GM21576 (cell line): ENCODE data around the gene KMT2E.
A peak's percentile ranks its signal among the peaks of the same experiment; 100 is the strongest.
"Not testable (repeated sequence)": the region's sequence is repeated elsewhere in the genome, so short reads cannot be mapped to it uniquely, and the experiment has no call there.

ENCODE experiments used
- ATAC-seq: cut with Tn5 transposase; IDR thresholded peaks from one replicate; pipeline ENCODE4 v1.9.1; 2021; ENCODE audit warnings: mild to moderate bottlenecking, moderate library complexity; ENCODE audit not compliant: unreplicated experiment

Gene KMT2E

GRCh38 chr7:105013816-105014692, at the start of gene KMT2E:
Gene KMT2E (plus strand): TSS chr7:105014205. CDS start chr7:105040953, 26,748 bp downstream.
- ATAC-seq, result peak; percentile 23

- ATAC-seq, result no peak
Measured at GRCh38 chr7:104964626-104965236, 49.3 kb upstream of the KMT2E start.

- ATAC-seq, result no peak
Measured at GRCh38 chr7:104966022-104966421, 48.0 kb upstream of the KMT2E start.

- no peak for ATAC-seq
Measured at GRCh38 chr7:104967088-104967487, 46.9 kb upstream of the KMT2E start.

- ATAC-seq, result no peak
Measured at GRCh38 chr7:104967595-104967994, 46.4 kb upstream of the KMT2E start.

GRCh38 chr7:104968648-104969047, 45.4 kb upstream of the KMT2E start:
- ATAC-seq, result no peak

GRCh38 chr7:104969183-104969582, 44.8 kb upstream of the KMT2E start:
- no peak for ATAC-seq

- no peak for ATAC-seq
Measured at GRCh38 chr7:104971290-104972071, 42.5 kb upstream of the KMT2E start.

GRCh38 chr7:104972500-104972899, 41.5 kb upstream of the KMT2E start:
- ATAC-seq, result no peak

- no peak for ATAC-seq
Measured at GRCh38 chr7:104973227-104973626, 40.8 kb upstream of the KMT2E start.

- ATAC-seq, result no peak
Measured at GRCh38 chr7:104973909-104974415, 40.0 kb upstream of the KMT2E start.

- ATAC-seq, result not testable (repeated sequence)
Measured at GRCh38 chr7:104975553-104975952, 38.5 kb upstream of the KMT2E start.

- no peak for ATAC-seq
Measured at GRCh38 chr7:104976966-104977636, 36.9 kb upstream of the KMT2E start.

GRCh38 chr7:104978460-104978859, 35.5 kb upstream of the KMT2E start:
- no peak for ATAC-seq

GRCh38 chr7:104979167-104979841, 34.7 kb upstream of the KMT2E start:
- no peak for ATAC-seq

GRCh38 chr7:104980440-104980839, 33.6 kb upstream of the KMT2E start:
- no peak for ATAC-seq

- ATAC-seq, result no peak
Measured at GRCh38 chr7:104980841-104981671, 32.9 kb upstream of the KMT2E start.

- no peak for ATAC-seq
Measured at GRCh38 chr7:104981672-104982037, 32.4 kb upstream of the KMT2E start.

GRCh38 chr7:104982308-104983075, 31.5 kb upstream of the KMT2E start:
- ATAC-seq, result no peak
